ENCODE results near the gene CBX8. TPM values are rescaled to one million over a fixed set of nuclear protein-coding genes. Genes with fewer than 3 reads are reported as not detected.
"Not testable (repeated sequence)": the region's sequence is repeated elsewhere in the genome, so short reads cannot be mapped to it uniquely, and the experiment has no call there.

CBX8 gene
- total RNA-seq, 2 donors from 2014 or later = 0.71 to 7.4 TPM

- ATAC-seq (ENCODE audit: insufficient number of reproducible peaks, low FRiP score, low read depth) (no peak), DNase-seq (ENCODE audit: low spot score) (no peak)
- Histone ChIP-seq H3K27ac (no peak overlapping the region), H3K36me3 (no peaks in the 10 kb centered on the region), H3K27me3 (replicated peaks; ENCODE audit: insufficient read depth) (peaks cover 6% of the 10 kb centered on the region), H3K9me3 (no peaks in the 10 kb centered on the region), H3K4me1 (ENCODE audit: control insufficient read depth in 1 of 2, low read depth in 2 of 2) (no peaks in the 10 kb centered on the region), H3K4me3 (no peak overlapping the region)
- no peak for TF ChIP-seq CTCF (IDR thresholded peaks at IDR 0.05)
These were observed 41.3 kb downstream of the CBX8 start for GRCh38 chr17:79755591-79755990.

- DNase-seq (ENCODE audit: low spot score); H3K4me3 ChIP-seq; ATAC-seq (ENCODE audit: insufficient number of reproducible peaks, low FRiP score, low read depth); H3K36me3 ChIP-seq; H3K27ac ChIP-seq; H3K9me3 ChIP-seq; H3K4me1 ChIP-seq (ENCODE audit: control insufficient read depth in 1 of 2, low read depth in 2 of 2): not testable (repeated sequence)
- peaks cover 12% of the 10 kb centered on the region for H3K27me3 ChIP-seq (replicated peaks; ENCODE audit: insufficient read depth)
These were observed 42.0 kb downstream of the CBX8 start for GRCh38 chr17:79754903-79755302.

GRCh38 chr17:79754370-79754769 is 42.5 kb downstream of the CBX8 start:
- H3K27me3 ChIP-seq (replicated peaks; ENCODE audit: insufficient read depth) = peaks cover 17% of the 10 kb centered on the region
- TF ChIP-seq CTCF (IDR thresholded peaks at IDR 0.05) = no peak
- H3K27ac ChIP-seq = no peak overlapping the region
- no peak overlapping the region for H3K4me3 ChIP-seq
- no peaks in the 10 kb centered on the region for H3K4me1 ChIP-seq (ENCODE audit: control insufficient read depth in 1 of 2, low read depth in 2 of 2)
- H3K9me3 ChIP-seq = no peaks in the 10 kb centered on the region
- DNase-seq (ENCODE audit: low spot score) = no peak
- no peak for ATAC-seq (ENCODE audit: insufficient number of reproducible peaks, low FRiP score, low read depth)
- no peaks in the 10 kb centered on the region for H3K36me3 ChIP-seq

GRCh38 chr17:79752175-79752574 is 44.7 kb downstream of the CBX8 start:
- Histone ChIP-seq H3K36me3 (no peaks in the 10 kb centered on the region), H3K4me3 (no peak overlapping the region), H3K27me3 (replicated peaks; ENCODE audit: insufficient read depth) (peaks cover 29% of the 10 kb centered on the region), H3K27ac (no peak overlapping the region), H3K9me3 (no peaks in the 10 kb centered on the region), H3K4me1 (ENCODE audit: control insufficient read depth in 1 of 2, low read depth in 2 of 2) (peaks cover 0 to 6% of the 10 kb centered on the region in 2 donors)
- ATAC-seq (ENCODE audit: insufficient number of reproducible peaks, low FRiP score, low read depth) = no peak
- DNase-seq (ENCODE audit: low spot score) = no peak
- TF ChIP-seq CTCF (IDR thresholded peaks at IDR 0.05) = no peak

GRCh38 chr17:79750650-79751545 is 46.0 kb downstream of the CBX8 start:
- ATAC-seq (ENCODE audit: insufficient number of reproducible peaks, low FRiP score, low read depth) = no peak
- H3K27me3 ChIP-seq (replicated peaks; ENCODE audit: insufficient read depth) = peaks cover 39% of the 10 kb centered on the region
- TF ChIP-seq CTCF (IDR thresholded peaks at IDR 0.05) = no peak

More at GRCh38 chr17:79750650-79751545, 46.0 kb downstream of the CBX8 start:
- Histone ChIP-seq H3K36me3 (no peaks in the 10 kb centered on the region), H3K4me1 (ENCODE audit: control insufficient read depth in 1 of 2, low read depth in 2 of 2) (peaks cover 0 to 9% of the 10 kb centered on the region in 2 donors), H3K4me3 (no peak overlapping the region), H3K9me3 (no peaks in the 10 kb centered on the region), H3K27ac (no peak overlapping the region)
- DNase-seq (ENCODE audit: low spot score) = no peak

All from thoracic aorta (tissue), 2 donors.